Measurements from ENCODE around the gene NIPSNAP2.
"Not testable (repeated sequence)": the region's sequence is repeated elsewhere in the genome, so short reads cannot be mapped to it uniquely, and the experiment has no call there.

The NIPSNAP2 gene

DNA sequence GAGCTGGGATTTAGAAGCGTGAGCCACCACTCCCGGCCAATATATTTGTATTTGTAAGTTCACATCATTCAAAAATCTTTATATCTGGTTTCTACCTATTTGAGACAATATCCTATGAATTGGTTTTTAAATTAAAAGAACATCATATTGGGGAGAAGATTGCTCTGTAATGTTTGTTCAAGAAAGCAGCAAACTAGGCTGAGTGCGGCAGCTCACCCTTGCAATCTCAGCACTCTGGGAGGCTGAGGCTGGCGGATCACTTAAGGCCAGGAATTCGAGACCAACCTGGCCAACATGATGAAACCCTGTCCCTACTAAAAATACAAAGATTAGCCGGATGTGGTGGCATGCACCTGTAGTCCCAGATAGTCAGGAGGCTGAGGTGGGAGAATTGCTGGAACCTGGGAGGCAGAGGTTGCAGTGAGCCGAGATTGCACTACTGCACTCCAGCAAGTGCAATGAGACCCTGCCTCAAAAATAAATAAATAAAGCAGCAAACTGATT is 9.4 kb downstream of the NIPSNAP2 start:
- FAIRE-seq (no peak), DNase-seq (ENCODE audit: extremely low spot score, insufficient read length, low read depth) (no peak)

- no peak for FAIRE-seq
Measured at GRCh38 chr7:55975988-55976633, 11.7 kb downstream of the NIPSNAP2 start.

GRCh38 chr7:55977831-55978230 is 13.4 kb downstream of the NIPSNAP2 start:
- DNase-seq (ENCODE audit: extremely low spot score, insufficient read length, low read depth) (no peak), FAIRE-seq (no peak)

More at GRCh38 chr7:55975988-55976633, 11.7 kb downstream of the NIPSNAP2 start:
- no peak for DNase-seq (ENCODE audit: extremely low spot score, insufficient read length, low read depth)

GRCh38 chr7:55980266-55980665 is 15.9 kb downstream of the NIPSNAP2 start:
- FAIRE-seq, result no peak
- no peak for DNase-seq (ENCODE audit: extremely low spot score, insufficient read length, low read depth)

- FAIRE-seq (no peak), DNase-seq (ENCODE audit: extremely low spot score, insufficient read length, low read depth) (no peak)
Measured at GRCh38 chr7:55983537-55983936, 19.2 kb downstream of the NIPSNAP2 start.

GRCh38 chr7:55992346-55992745 is 28.0 kb downstream of the NIPSNAP2 start:
- no peak for DNase-seq (ENCODE audit: extremely low spot score, insufficient read length, low read depth)

DNA sequence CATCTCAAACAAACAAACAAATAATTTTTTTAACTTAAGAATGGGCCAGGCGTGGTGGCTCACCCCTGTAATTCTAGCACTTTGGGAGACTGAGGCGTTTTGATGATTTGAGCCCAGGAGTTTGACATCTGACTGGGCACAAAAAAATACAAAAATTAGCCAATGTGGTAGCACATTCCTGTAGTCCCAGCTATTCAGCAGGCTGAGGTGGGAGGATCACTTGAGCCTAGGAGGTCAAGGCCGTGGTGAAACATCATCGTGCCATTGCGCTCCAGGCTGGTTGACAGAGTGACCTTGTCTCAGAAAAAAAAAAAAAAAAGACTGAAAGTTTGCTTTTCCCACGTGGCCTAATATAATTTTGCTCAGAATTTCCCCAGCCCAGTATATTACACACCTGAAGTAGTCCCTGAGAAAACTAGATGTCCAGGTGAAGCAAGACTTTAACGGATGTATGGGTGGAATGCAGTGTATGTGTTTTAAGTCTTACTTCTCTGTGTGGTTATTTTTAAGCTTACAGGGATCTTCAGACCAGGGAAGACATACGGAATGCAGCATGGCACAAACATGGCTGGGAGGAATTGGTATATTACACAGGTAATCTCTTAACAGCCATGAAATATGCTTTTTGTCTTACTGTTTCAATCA is 32.6 kb downstream of the NIPSNAP2 start:
- FAIRE-seq, result no peak
- no peak for DNase-seq (ENCODE audit: extremely low spot score, insufficient read length, low read depth)

More at GRCh38 chr7:55992346-55992745, 28.0 kb downstream of the NIPSNAP2 start:
- no peak for FAIRE-seq

GRCh38 chr7:56003749-56004148 is 39.4 kb downstream of the NIPSNAP2 start:
- FAIRE-seq, result no peak
- DNase-seq (ENCODE audit: extremely low spot score, insufficient read length, low read depth), result no peak

DNA sequence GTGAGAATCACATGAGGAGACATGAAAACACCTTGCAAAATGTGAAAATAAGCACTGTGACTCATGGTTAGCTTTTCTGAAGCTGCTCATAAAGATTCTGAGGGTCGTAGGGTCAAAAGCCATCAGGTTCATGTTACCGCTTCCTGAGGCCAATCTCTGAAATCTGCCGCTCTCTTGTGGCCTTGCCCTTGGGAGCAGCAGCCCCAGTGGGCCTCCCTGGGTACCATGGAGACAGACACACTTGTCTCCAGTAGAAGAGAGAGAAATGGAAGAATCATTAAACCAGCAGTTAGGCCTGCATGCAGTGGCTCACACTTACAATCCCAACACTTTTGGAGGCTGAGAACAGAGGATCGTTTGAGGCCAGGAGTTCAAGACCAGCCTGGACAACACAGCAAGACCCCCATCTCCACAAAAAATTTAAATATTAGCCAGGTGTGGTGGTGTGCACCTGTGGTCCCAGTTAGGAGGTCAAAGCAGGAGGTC is 42.8 kb downstream of the NIPSNAP2 start:
- no peak for FAIRE-seq
- no peak for DNase-seq (ENCODE audit: extremely low spot score, insufficient read length, low read depth)

DNA sequence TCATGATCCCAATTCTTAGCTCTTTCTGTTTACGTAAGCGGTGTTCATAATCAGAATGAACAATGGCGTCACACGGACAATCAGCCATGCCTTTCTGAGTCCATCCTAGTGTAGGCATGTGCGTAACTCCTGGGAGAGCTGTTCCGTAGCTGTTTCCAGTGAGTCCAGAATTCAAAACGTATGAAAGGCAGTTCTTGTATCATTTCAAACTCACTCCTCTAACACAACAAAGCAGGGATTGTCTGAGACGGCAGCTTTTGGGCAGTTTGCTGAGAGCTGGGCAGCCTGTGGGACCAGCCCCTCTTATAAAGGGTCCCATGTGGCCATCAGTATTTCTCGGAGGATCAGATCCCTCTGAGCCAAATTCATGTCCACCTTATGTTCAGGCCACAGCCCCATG is 43.5 kb downstream of the NIPSNAP2 start:
- no peak for FAIRE-seq

GRCh38 chr7:56009695-56010094 is 45.3 kb downstream of the NIPSNAP2 start:
- FAIRE-seq, result no peak
- DNase-seq (ENCODE audit: extremely low spot score, insufficient read length, low read depth), result no peak

More for the DNA sequence above, 43.5 kb downstream of the NIPSNAP2 start:
- DNase-seq (ENCODE audit: extremely low spot score, insufficient read length, low read depth), result no peak

- FAIRE-seq; DNase-seq (ENCODE audit: extremely low spot score, insufficient read length, low read depth): not testable (repeated sequence)
Measured at GRCh38 chr7:56017015-56017414, 52.6 kb downstream of the NIPSNAP2 start.

DNA sequence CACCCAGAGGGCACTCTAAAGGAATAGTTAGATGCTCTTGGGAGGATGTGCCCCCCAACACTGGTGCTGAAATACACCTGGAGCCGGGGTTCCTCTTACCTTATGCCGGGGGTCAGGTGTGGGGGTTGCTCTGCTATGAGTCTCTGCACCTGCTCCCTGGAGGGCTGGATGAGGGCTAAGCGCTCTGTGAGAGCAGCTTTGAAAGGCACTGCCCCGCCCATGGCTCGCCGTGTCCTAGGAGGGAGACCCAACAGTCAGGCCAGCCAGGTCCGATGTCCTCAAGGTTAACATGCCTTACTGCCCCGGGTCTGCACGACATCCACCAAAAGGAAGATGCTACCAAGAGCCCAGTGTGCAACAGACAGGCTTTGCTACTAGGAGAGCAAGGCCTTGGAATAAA is 55.1 kb downstream of the NIPSNAP2 start:
- DNase-seq (ENCODE audit: extremely low spot score, insufficient read length, low read depth) (no peak), FAIRE-seq (no peak)

DNA sequence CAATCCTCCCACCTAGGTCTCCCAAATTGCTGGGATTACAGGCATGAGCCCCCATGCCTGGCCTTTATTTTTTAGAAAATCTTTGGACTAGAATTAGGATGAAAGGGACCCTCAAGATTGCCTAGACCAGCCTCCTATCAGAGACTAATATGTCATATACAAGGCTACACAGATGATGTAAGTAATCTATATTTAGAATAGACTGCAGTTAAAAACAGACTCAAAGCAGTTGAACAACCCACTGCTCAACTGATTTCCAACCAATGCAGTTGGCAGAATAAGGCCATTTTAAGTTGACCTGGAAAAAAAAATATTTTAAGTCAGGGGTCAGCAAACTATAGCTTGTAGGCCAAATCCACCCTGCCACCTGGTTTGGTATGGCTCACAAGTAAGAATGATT is 59.1 kb downstream of the NIPSNAP2 start:
- no peak for DNase-seq (ENCODE audit: extremely low spot score, insufficient read length, low read depth)
- FAIRE-seq, result no peak

DNA sequence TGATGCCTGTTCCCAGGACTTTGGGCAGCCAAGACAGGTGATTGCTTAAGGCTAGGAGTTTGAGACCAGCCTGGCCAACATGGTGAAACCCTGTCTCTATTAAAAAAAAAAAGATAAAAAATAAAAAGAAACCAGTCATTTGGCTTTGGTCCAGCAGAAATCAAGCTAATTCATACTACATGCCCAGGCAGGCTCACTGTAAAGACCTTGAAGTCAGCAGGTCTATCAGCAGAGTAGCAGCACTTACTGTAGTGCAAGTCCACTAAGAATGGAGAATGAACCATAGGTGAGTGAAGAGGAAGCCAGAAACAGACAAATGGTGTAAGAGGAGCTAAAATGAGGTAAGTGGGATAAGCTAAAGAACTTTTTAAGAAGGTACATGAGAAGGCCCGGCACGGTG is 62.2 kb downstream of the NIPSNAP2 start:
- DNase-seq (ENCODE audit: extremely low spot score, insufficient read length, low read depth), result no peak
- FAIRE-seq, result no peak

- no peak for DNase-seq (ENCODE audit: extremely low spot score, insufficient read length, low read depth)
- no peak for FAIRE-seq
Measured at GRCh38 chr7:56028942-56029630, 64.7 kb downstream of the NIPSNAP2 start.

DNA sequence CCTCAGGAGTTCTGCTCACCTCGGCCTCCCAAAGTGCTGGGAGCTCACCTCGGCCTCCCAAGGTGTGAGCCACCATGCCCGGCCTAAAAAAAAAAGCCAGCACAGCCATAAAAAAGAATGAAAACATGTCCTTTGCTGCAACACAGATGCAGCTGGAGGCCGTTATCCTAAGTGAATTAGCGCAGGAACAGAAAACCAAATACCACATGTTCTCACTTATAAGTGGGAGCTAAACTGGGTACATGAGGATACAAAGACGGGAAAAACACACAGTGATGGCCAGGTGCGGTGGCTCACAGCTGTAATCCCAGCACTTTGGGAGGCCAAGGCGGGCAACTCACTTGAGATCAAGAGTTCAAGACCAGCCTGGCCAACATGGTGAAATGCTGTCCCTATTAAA is 66.0 kb downstream of the NIPSNAP2 start:
- no peak for FAIRE-seq
- no peak for DNase-seq (ENCODE audit: extremely low spot score, insufficient read length, low read depth)

GRCh38 chr7:56031556-56031955 is 67.2 kb downstream of the NIPSNAP2 start:
- FAIRE-seq; DNase-seq (ENCODE audit: extremely low spot score, insufficient read length, low read depth): not testable (repeated sequence)

- DNase-seq (ENCODE audit: extremely low spot score, insufficient read length, low read depth); FAIRE-seq: not testable (repeated sequence)
Measured at GRCh38 chr7:56032578-56032977, 68.2 kb downstream of the NIPSNAP2 start.

GRCh38 chr7:56033671-56034432 is 69.5 kb downstream of the NIPSNAP2 start:
- peak; percentile 57 for DNase-seq (ENCODE audit: extremely low spot score, insufficient read length, low read depth)
- FAIRE-seq, result peak; percentile 78

Data from GM18507 (cell line).